ENCODE measurements around the gene PPP3CA. TPM values are rescaled to one million over a fixed set of nuclear protein-coding genes. Genes with fewer than 3 reads are reported as not detected.

PPP3CA gene
- total RNA-seq, 2 donors from 2014 or later, result 11.3 to 15.6 TPM

GRCh38 chr4:101201421-101201820, 145.9 kb downstream of the PPP3CA start:
- Mint-ChIP-seq H3K27me3 (ENCODE audit: low read depth) (no peaks in the 10 kb centered on the region), H3K4me1 (ENCODE audit: low read depth) (peaks cover 32% of the 10 kb centered on the region), H3K36me3 (ENCODE audit: insufficient read depth in 2 of 2) (no peaks in the 10 kb centered on the region), H3K9me3 (no peaks in the 10 kb centered on the region), H3K4me3 (no peak overlapping the region), H3K27ac (no peak overlapping the region)
- no peak for ATAC-seq (replicated peaks in 1 of 2)
- DNase-seq, result no peak

- H3K36me3 Mint-ChIP-seq (ENCODE audit: insufficient read depth in 2 of 2), result no peaks in the 10 kb centered on the region
- H3K4me3 Mint-ChIP-seq, result no peak overlapping the region
- ATAC-seq (replicated peaks in 1 of 2), result peak in 1 of 2 donors; percentile 36
- H3K9me3 Mint-ChIP-seq, result no peaks in the 10 kb centered on the region
- H3K4me1 Mint-ChIP-seq (ENCODE audit: low read depth), result peaks cover 24% of the 10 kb centered on the region
- no peak for DNase-seq
- H3K27me3 Mint-ChIP-seq (ENCODE audit: low read depth), result no peaks in the 10 kb centered on the region
- no peak overlapping the region for H3K27ac Mint-ChIP-seq
Measured at GRCh38 chr4:101200561-101200960, 146.8 kb downstream of the PPP3CA start.

GRCh38 chr4:101199507-101200285, 147.6 kb downstream of the PPP3CA start:
- DNase-seq, result no peak
- Mint-ChIP-seq H3K27ac (no peak overlapping the region), H3K27me3 (ENCODE audit: low read depth) (no peaks in the 10 kb centered on the region), H3K9me3 (no peaks in the 10 kb centered on the region), H3K4me3 (no peak overlapping the region), H3K36me3 (ENCODE audit: insufficient read depth in 2 of 2) (no peaks in the 10 kb centered on the region), H3K4me1 (ENCODE audit: low read depth) (peaks cover 16% of the 10 kb centered on the region)
- no peak for ATAC-seq (replicated peaks in 1 of 2)

- Mint-ChIP-seq H3K27me3 (ENCODE audit: low read depth) (no peaks in the 10 kb centered on the region), H3K9me3 (no peaks in the 10 kb centered on the region), H3K27ac (no peak overlapping the region), H3K4me1 (ENCODE audit: low read depth) (peaks cover 16% of the 10 kb centered on the region), H3K4me3 (no peak overlapping the region), H3K36me3 (ENCODE audit: insufficient read depth in 2 of 2) (no peaks in the 10 kb centered on the region)
- no peak for DNase-seq
- no peak for ATAC-seq (replicated peaks in 1 of 2)
Measured at GRCh38 chr4:101198682-101199339, 148.5 kb downstream of the PPP3CA start.

GRCh38 chr4:101197350-101197749, 150.0 kb downstream of the PPP3CA start:
- Mint-ChIP-seq H3K9me3 (no peaks in the 10 kb centered on the region), H3K36me3 (ENCODE audit: insufficient read depth in 2 of 2) (no peaks in the 10 kb centered on the region), H3K4me3 (no peak overlapping the region), H3K27me3 (ENCODE audit: low read depth) (no peaks in the 10 kb centered on the region), H3K4me1 (ENCODE audit: low read depth) (peaks cover 20% of the 10 kb centered on the region), H3K27ac (no peak overlapping the region)
- ATAC-seq (replicated peaks in 1 of 2) (no peak), DNase-seq (no peak)

- Mint-ChIP-seq H3K27me3 (ENCODE audit: low read depth) (no peaks in the 10 kb centered on the region), H3K36me3 (ENCODE audit: insufficient read depth in 2 of 2) (no peaks in the 10 kb centered on the region), H3K9me3 (no peaks in the 10 kb centered on the region), H3K4me1 (ENCODE audit: low read depth) (peaks cover 16% of the 10 kb centered on the region), H3K27ac (no peak overlapping the region), H3K4me3 (no peak overlapping the region)
- DNase-seq (no peak), ATAC-seq (replicated peaks in 1 of 2) (no peak)
Measured at GRCh38 chr4:101192244-101192643, 155.1 kb downstream of the PPP3CA start.

GRCh38 chr4:101191302-101192098, 155.8 kb downstream of the PPP3CA start:
- no peak for DNase-seq
- Mint-ChIP-seq H3K27ac (no peak overlapping the region), H3K9me3 (no peaks in the 10 kb centered on the region), H3K36me3 (ENCODE audit: insufficient read depth in 2 of 2) (no peaks in the 10 kb centered on the region), H3K27me3 (ENCODE audit: low read depth) (no peaks in the 10 kb centered on the region), H3K4me3 (no peak overlapping the region), H3K4me1 (ENCODE audit: low read depth) (peaks cover 16% of the 10 kb centered on the region)
- no peak for ATAC-seq (replicated peaks in 1 of 2)

- Mint-ChIP-seq H3K4me1 (ENCODE audit: low read depth) (peaks cover 16% of the 10 kb centered on the region), H3K36me3 (ENCODE audit: insufficient read depth in 2 of 2) (no peaks in the 10 kb centered on the region), H3K4me3 (no peak overlapping the region), H3K27ac (no peak overlapping the region), H3K9me3 (no peaks in the 10 kb centered on the region), H3K27me3 (ENCODE audit: low read depth) (no peaks in the 10 kb centered on the region)
- no peak for DNase-seq
- no peak for ATAC-seq (replicated peaks in 1 of 2)
Measured at GRCh38 chr4:101190751-101191150, 156.6 kb downstream of the PPP3CA start.

- Mint-ChIP-seq H3K27me3 (ENCODE audit: low read depth) (no peaks in the 10 kb centered on the region), H3K36me3 (ENCODE audit: insufficient read depth in 2 of 2) (no peaks in the 10 kb centered on the region), H3K4me3 (no peak overlapping the region), H3K27ac (no peak overlapping the region), H3K9me3 (peaks cover 0 to 2% of the 10 kb centered on the region in 2 donors), H3K4me1 (ENCODE audit: low read depth) (peaks cover 16% of the 10 kb centered on the region)
- ATAC-seq (replicated peaks in 1 of 2), result no peak
- DNase-seq, result no peak
Measured at GRCh38 chr4:101188906-101189305, 158.4 kb downstream of the PPP3CA start.

GRCh38 chr4:101187841-101188240, 159.5 kb downstream of the PPP3CA start:
- no peak overlapping the region for H3K27ac Mint-ChIP-seq
- no peaks in the 10 kb centered on the region for H3K27me3 Mint-ChIP-seq (ENCODE audit: low read depth)
- ATAC-seq (replicated peaks in 1 of 2) (no peak), DNase-seq (no peak)
- H3K4me3 Mint-ChIP-seq, result peak overlapping the region in 1 of 2 donors; percentile 10
- H3K9me3 Mint-ChIP-seq, result peaks cover 0 to 2% of the 10 kb centered on the region in 2 donors
- peaks cover 0 to under 1% of the 10 kb centered on the region in 2 donors for H3K36me3 Mint-ChIP-seq (ENCODE audit: insufficient read depth in 2 of 2)
- peaks cover 16% of the 10 kb centered on the region for H3K4me1 Mint-ChIP-seq (ENCODE audit: low read depth)

- Mint-ChIP-seq H3K4me3 (no peak overlapping the region), H3K27me3 (ENCODE audit: low read depth) (no peaks in the 10 kb centered on the region), H3K27ac (no peak overlapping the region), H3K9me3 (peaks cover 0 to 6% of the 10 kb centered on the region in 2 donors), H3K36me3 (ENCODE audit: insufficient read depth in 2 of 2) (peaks cover 0 to 2% of the 10 kb centered on the region in 2 donors), H3K4me1 (ENCODE audit: low read depth) (peaks cover 9% of the 10 kb centered on the region)
- DNase-seq (no peak), ATAC-seq (replicated peaks in 1 of 2) (no peak)
Measured at GRCh38 chr4:101186567-101187184, 160.7 kb downstream of the PPP3CA start.

- H3K36me3 Mint-ChIP-seq (ENCODE audit: insufficient read depth in 2 of 2), result peaks cover 0 to 2% of the 10 kb centered on the region in 2 donors
- H3K27ac Mint-ChIP-seq, result no peak overlapping the region
- no peak overlapping the region for H3K4me3 Mint-ChIP-seq
- DNase-seq (no peak), ATAC-seq (replicated peaks in 1 of 2) (no peak)
- no peaks in the 10 kb centered on the region for H3K27me3 Mint-ChIP-seq (ENCODE audit: low read depth)
- H3K4me1 Mint-ChIP-seq (ENCODE audit: low read depth), result peaks cover 6% of the 10 kb centered on the region
- peaks cover 0 to 6% of the 10 kb centered on the region in 2 donors for H3K9me3 Mint-ChIP-seq
Measured at GRCh38 chr4:101184668-101185067, 162.7 kb downstream of the PPP3CA start.

Measured in activated T-cell treated with anti-CD3 and anti-CD28 coated beads, Interleukin-2, amount 50 U/mL, for 72 hours (primary cell).